ENCODE results near the gene FLOT1.

The FLOT1 gene

GRCh38 chr6:30742316-30743098 lies at the start of gene FLOT1:
Gene FLOT1, minus strand, starts transcription at chr6:30742687. Its CDS starts 498 bp downstream, at chr6:30742189.
- peak; percentile 94 for DNase-seq

- DNase-seq, result no peak
These were observed 48.4 kb upstream of the FLOT1 start for GRCh38 chr6:30790724-30791383.

GRCh38 chr6:30789606-30790005 lies 47.1 kb upstream of the FLOT1 start:
- no peak for DNase-seq

- DNase-seq, result peak; percentile 17
These were observed 45.5 kb upstream of the FLOT1 start for GRCh38 chr6:30787954-30788353.

GRCh38 chr6:30782425-30783014 lies 40.0 kb upstream of the FLOT1 start:
- no peak for DNase-seq

GRCh38 chr6:30781743-30782424 lies 39.4 kb upstream of the FLOT1 start:
- DNase-seq, result peak; percentile 50

- no peak for DNase-seq
These were observed 38.9 kb upstream of the FLOT1 start for GRCh38 chr6:30781395-30781742.

GRCh38 chr6:30780642-30780920 lies 38.1 kb upstream of the FLOT1 start:
- DNase-seq, result no peak

GRCh38 chr6:30779850-30780641 lies 37.6 kb upstream of the FLOT1 start:
- DNase-seq, result no peak

GRCh38 chr6:30778001-30778635 lies 35.6 kb upstream of the FLOT1 start:
- no peak for DNase-seq

GRCh38 chr6:30777155-30777485 lies 34.6 kb upstream of the FLOT1 start:
- DNase-seq, result no peak

GRCh38 chr6:30776390-30777154 lies 34.1 kb upstream of the FLOT1 start:
- DNase-seq, result no peak

GRCh38 chr6:30775104-30775503 lies 32.6 kb upstream of the FLOT1 start:
- no peak for DNase-seq

GRCh38 chr6:30774701-30775100 lies 32.2 kb upstream of the FLOT1 start:
- DNase-seq, result no peak

GRCh38 chr6:30770592-30770991 lies 28.1 kb upstream of the FLOT1 start:
- no peak for DNase-seq

GRCh38 chr6:30769853-30770524 lies 27.5 kb upstream of the FLOT1 start:
- no peak for DNase-seq

- DNase-seq, result peak; percentile 48
These were observed 26.8 kb upstream of the FLOT1 start for GRCh38 chr6:30769088-30769852.

- no peak for DNase-seq
These were observed 26.2 kb upstream of the FLOT1 start for GRCh38 chr6:30768634-30769087.

GRCh38 chr6:30767944-30768301 lies 25.4 kb upstream of the FLOT1 start:
- no peak for DNase-seq

- DNase-seq, result no peak
These were observed 24.9 kb upstream of the FLOT1 start for GRCh38 chr6:30767158-30767943.
